ENCODE measurements around the gene KCNIP3. TPM values are rescaled to one million over a fixed set of nuclear protein-coding genes. Genes with fewer than 3 reads are reported as not detected.

The KCNIP3 gene
- total and polyA plus RNA-seq, 12 donors, result 2.1 to 8.0 (median 3.9) TPM

DNA sequence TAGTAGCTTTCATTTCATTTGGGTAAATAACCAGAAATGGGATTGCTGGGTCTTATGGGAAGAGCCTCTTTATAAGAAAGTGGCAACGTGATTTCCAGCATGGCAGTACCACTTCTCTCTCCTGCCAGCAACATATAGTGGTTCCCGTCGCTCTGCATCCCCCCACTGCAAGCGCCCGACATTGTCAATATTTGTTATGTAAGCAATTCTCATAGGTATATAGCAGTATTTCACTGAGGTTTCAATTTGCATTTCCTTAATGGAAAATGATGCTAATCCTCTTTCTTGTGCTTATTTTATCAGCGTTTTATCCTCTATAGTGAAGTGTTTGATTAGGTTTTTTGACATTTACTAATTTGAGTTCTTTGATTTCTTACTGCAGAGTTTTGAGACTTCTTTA lies 69.4 kb downstream of the KCNIP3 start:
- H3K27ac ChIP-seq, result no peak overlapping the region
- TF ChIP-seq, protein P1, sequence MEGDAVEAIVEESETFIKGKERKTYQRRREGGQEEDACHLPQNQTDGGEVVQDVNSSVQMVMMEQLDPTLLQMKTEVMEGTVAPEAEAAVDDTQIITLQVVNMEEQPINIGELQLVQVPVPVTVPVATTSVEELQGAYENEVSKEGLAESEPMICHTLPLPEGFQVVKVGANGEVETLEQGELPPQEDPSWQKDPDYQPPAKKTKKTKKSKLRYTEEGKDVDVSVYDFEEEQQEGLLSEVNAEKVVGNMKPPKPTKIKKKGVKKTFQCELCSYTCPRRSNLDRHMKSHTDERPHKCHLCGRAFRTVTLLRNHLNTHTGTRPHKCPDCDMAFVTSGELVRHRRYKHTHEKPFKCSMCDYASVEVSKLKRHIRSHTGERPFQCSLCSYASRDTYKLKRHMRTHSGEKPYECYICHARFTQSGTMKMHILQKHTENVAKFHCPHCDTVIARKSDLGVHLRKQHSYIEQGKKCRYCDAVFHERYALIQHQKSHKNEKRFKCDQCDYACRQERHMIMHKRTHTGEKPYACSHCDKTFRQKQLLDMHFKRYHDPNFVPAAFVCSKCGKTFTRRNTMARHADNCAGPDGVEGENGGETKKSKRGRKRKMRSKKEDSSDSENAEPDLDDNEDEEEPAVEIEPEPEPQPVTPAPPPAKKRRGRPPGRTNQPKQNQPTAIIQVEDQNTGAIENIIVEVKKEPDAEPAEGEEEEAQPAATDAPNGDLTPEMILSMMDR (IDR thresholded peaks at IDR 0.05), result no peak
- intact Hi-C loops (cut with DNase I), result no loop called here
- no peak for DNase-seq
- H3K27me3 ChIP-seq, result no peaks in the 10 kb centered on the region
- H3K4me1 ChIP-seq, result no peaks in the 10 kb centered on the region
- ATAC-seq, result no peak
- no peaks in the 10 kb centered on the region for H3K36me3 ChIP-seq
- peaks cover 0 to 17% (median 0%) of the 10 kb centered on the region in 11 donors for H3K9me3 ChIP-seq
- WGBS, 2 donors, result 79 to 80% methylated on average over 6 of the region's 6 CpGs
- H3K4me3 ChIP-seq, result no peak overlapping the region

DNA sequence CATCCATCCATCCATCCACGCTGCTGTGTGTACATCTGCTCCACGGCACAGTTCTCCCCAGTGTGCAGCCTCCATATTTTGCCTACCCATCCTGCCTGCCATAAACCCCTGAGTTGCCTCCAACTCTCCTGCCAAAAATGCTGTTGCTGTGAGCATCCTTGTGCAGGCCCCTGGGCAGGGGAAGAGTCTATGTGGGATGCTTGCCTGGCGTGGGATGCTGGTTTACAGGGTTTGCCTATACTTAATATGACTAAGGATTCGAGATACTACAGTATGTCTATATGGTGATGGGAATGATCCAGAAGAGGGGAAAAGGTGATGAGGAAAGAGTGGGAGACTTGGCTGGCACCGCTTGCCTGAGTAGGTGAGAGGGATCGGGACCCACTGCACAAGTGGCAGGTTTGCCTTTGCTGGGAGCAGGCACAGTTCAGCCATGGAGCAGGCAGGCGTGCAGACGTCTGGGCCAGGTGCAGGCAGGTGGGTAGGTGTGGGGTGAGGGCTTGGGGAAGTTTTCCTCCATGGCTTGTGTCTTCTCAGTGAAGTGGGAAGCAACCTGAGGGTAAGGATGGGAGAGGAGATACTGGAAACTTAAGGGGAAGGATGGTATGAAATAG lies 75.2 kb downstream of the KCNIP3 start:
- peaks cover 0 to 17% (median 0%) of the 10 kb centered on the region in 11 donors for H3K9me3 ChIP-seq
- H3K27me3 ChIP-seq, result no peaks in the 10 kb centered on the region
- H3K36me3 ChIP-seq, result peaks cover 0 to 4% (median 0%) of the 10 kb centered on the region in 9 donors
- DNase-seq (no peak), ATAC-seq (no peak)
- TF ChIP-seq, protein P1 (IDR thresholded peaks at IDR 0.05), result no peak
- intact Hi-C loops (cut with DNase I), result no loop called here
- H3K27ac ChIP-seq, result no peak overlapping the region
- no peak overlapping the region for H3K4me3 ChIP-seq
- 91 to 94% methylated on average over 8 of the region's 8 CpGs for WGBS, 2 donors
- H3K4me1 ChIP-seq, result no peaks in the 10 kb centered on the region

DNA sequence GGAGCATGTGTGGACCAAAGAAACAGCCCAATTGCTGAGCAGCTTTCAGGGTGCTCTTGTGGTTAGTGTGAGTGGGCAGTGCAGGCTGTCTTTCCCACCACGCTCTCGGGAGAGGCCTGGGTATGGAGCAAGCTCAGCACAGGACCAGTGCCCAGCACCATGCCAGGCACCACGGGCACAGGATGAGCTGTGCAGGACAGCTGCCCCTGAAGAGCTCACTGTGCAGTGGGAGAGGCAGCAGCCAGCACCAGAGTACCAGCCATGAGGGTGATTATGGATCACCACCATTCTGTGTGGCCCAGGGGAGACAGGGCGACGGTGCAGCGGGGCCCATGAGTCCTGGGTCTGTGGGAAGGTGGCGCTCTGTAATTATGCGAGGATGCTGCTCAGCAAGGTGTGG lies 75.7 kb downstream of the KCNIP3 start:
- peaks cover 0 to 9% (median 0%) of the 10 kb centered on the region in 9 donors for H3K36me3 ChIP-seq
- H3K4me3 ChIP-seq, result no peak overlapping the region
- ATAC-seq (no peak), DNase-seq (no peak)
- 90 to 92% methylated on average over 8 of the region's 8 CpGs for WGBS, 2 donors
- TF ChIP-seq, protein P1 (IDR thresholded peaks at IDR 0.05), result no peak
- H3K9me3 ChIP-seq, result peaks cover 0 to 17% (median 0%) of the 10 kb centered on the region in 11 donors
- H3K27me3 ChIP-seq, result no peaks in the 10 kb centered on the region
- intact Hi-C loops (cut with DNase I), result no loop called here
- H3K4me1 ChIP-seq, result no peaks in the 10 kb centered on the region
- H3K27ac ChIP-seq, result no peak overlapping the region

DNA sequence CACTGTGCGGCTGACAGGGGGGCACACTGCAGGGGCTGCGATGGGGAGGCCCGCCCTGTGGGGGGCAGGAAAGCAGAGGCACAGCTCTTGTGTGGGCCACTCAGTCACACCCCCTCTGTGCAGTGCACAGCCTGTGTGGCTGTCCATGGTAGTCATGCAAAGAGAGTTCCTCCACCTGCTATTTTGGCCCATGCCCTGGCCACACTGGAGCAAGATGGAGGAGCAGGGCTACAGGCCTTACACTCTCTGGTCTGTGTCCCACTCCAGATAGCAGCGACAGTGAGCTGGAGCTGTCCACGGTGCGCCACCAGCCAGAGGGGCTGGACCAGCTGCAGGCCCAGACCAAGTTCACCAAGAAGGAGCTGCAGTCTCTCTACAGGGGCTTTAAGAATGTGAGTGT lies 76.9 kb downstream of the KCNIP3 start:
- WGBS, 2 donors, result 68 to 82% methylated on average over 6 of the region's 6 CpGs
- H3K27me3 ChIP-seq, result no peaks in the 10 kb centered on the region
- H3K4me1 ChIP-seq, result no peaks in the 10 kb centered on the region
- intact Hi-C loops (cut with DNase I), result no loop called here
- TF ChIP-seq, protein P1 (IDR thresholded peaks at IDR 0.05), result no peak
- H3K27ac ChIP-seq, result no peak overlapping the region
- ATAC-seq (no peak), DNase-seq (no peak)
- H3K4me3 ChIP-seq, result no peak overlapping the region
- peaks cover 0 to 17% (median 0%) of the 10 kb centered on the region in 11 donors for H3K9me3 ChIP-seq
- peaks cover 0 to 13% (median 0%) of the 10 kb centered on the region in 9 donors for H3K36me3 ChIP-seq
